Suprapubic skin (tissue), 4 donors: ENCODE data around the gene CDC42BPA. TPM values are rescaled to one million over a fixed set of nuclear protein-coding genes. Genes with fewer than 3 reads are reported as not detected.

Experiments
- DNase-seq, 2 donors: peaks; one replicate each; pipeline ENCODE4 v3.0.0-alpha.2; 2019; ENCODE audit warnings: low spot score in 2 of 2
- H3K27ac ChIP-seq: fragments of 200-600 bp; sonication (generic); one replicate; pipeline ENCODE4 v1.5.1; 2019
- H3K27me3 ChIP-seq: fragments of 200-600 bp; sonication (generic); one replicate; pipeline ENCODE4 v1.5.1; 2019
- H3K36me3 ChIP-seq: fragments of 200-600 bp; sonication (generic); one replicate; pipeline ENCODE4 v1.5.1; 2019
- H3K4me1 ChIP-seq: fragments of 200-600 bp; sonication (generic); one replicate; pipeline ENCODE4 v1.5.1; 2019
- H3K4me3 ChIP-seq: fragments of 200-600 bp; sonication (generic); one replicate; pipeline ENCODE4 v1.5.1; 2019; ENCODE audit warnings: mild to moderate bottlenecking
- H3K9me3 ChIP-seq: fragments of 200-600 bp; sonication (generic); one replicate; pipeline ENCODE4 v1.5.1; 2019
- EP300 ChIP-seq: sonication (generic); formaldehyde crosslinking; IDR thresholded peaks from one replicate; pipeline ENCODE4 v1.6.1; 2017; ENCODE audit warnings: antibody characterized with exemption
- POLR2A ChIP-seq, 2 donors: fragments of 450-650 bp; IDR thresholded peaks; one replicate each; pipeline ENCODE4 v1.6.1; 2017; ENCODE audit warnings: antibody characterized with exemption in 2 of 2, mild to moderate bottlenecking in 2 of 2, moderate library complexity in 2 of 2
- POLR2AphosphoS5 ChIP-seq, 3 donors: sonication (generic); formaldehyde crosslinking; IDR thresholded peaks; one replicate each; pipeline ENCODE4 v1.6.1; 2017; ENCODE audit warnings: antibody characterized with exemption in 3 of 3
- WGBS: methylation state at CpG from one replicate; pipeline ENCODE4 v1.1.5; 2018; 5-methylcytosine and 5-hydroxymethylcytosine counted together
- total RNA-seq, 4 donors: library from RNA; depleted of rRNA; stranded (reverse); fragments of >200 nt; gene quantifications; one replicate each; pipeline ENCODE4 v1.1.0, GENCODE V29; 2016
- TF ChIP-seq, protein P1 (sequence below), 2 donors: fragments of 200-600 bp in 1 of 2; fragments of 450-650 bp in 1 of 2; sonication (generic) in 1 of 2; IDR thresholded peaks; one replicate each; pipeline ENCODE4 v1.5.1; 2016 to 2019; ENCODE audit warnings: antibody characterized with exemption in 2 of 2, mild to moderate bottlenecking in 1 of 2, moderate library complexity in 1 of 2

Gene CDC42BPA
- total RNA-seq, 4 donors from 2014 or later, result 12.2 to 54.6 (median 14.9) TPM

GRCh38 chr1:227192163-227192562 lies 126.1 kb downstream of the CDC42BPA start:
- no peak overlapping the region for H3K27ac ChIP-seq
- TF ChIP-seq EP300, result no peak
- no peak for TF ChIP-seq POLR2AphosphoS5 (IDR thresholded peaks at IDR 0.05)
- TF ChIP-seq POLR2A (IDR thresholded peaks at IDR 0.05), result no peak
- H3K4me3 ChIP-seq, result no peak overlapping the region
- WGBS, result 57% methylated on average over 2 of the region's 2 CpGs
- no peaks in the 10 kb centered on the region for H3K36me3 ChIP-seq
- peaks cover 3% of the 10 kb centered on the region for H3K4me1 ChIP-seq
- no peaks in the 10 kb centered on the region for H3K27me3 ChIP-seq
- no peak for DNase-seq
- no peaks in the 10 kb centered on the region for H3K9me3 ChIP-seq

DNA sequence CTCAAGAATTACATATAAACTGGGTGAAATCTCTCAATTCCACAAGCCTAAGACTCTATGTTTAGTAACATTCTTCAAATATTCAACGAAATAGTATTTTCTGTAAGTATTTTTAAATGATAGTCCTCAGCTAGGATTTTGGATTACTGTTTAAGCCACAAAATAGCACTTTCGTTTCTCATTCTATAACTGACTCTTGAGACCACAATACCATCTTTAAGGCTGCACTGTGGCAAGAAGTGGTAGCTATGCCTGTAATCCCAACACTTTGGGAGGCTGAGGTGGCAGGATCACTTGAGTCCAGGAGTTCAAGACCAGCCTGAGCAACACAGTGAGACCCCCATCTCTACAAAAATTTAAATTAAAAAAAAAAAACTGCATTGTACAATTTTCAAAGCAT lies 126.7 kb downstream of the CDC42BPA start:
- 67% methylated on average over 2 of the region's 2 CpGs for WGBS
- TF ChIP-seq, protein P1, sequence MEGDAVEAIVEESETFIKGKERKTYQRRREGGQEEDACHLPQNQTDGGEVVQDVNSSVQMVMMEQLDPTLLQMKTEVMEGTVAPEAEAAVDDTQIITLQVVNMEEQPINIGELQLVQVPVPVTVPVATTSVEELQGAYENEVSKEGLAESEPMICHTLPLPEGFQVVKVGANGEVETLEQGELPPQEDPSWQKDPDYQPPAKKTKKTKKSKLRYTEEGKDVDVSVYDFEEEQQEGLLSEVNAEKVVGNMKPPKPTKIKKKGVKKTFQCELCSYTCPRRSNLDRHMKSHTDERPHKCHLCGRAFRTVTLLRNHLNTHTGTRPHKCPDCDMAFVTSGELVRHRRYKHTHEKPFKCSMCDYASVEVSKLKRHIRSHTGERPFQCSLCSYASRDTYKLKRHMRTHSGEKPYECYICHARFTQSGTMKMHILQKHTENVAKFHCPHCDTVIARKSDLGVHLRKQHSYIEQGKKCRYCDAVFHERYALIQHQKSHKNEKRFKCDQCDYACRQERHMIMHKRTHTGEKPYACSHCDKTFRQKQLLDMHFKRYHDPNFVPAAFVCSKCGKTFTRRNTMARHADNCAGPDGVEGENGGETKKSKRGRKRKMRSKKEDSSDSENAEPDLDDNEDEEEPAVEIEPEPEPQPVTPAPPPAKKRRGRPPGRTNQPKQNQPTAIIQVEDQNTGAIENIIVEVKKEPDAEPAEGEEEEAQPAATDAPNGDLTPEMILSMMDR (IDR thresholded peaks at IDR 0.05), result no peak
- TF ChIP-seq EP300 (no peak), POLR2A (IDR thresholded peaks at IDR 0.05) (no peak), POLR2AphosphoS5 (IDR thresholded peaks at IDR 0.05) (no peak)
- H3K4me3 ChIP-seq, result no peak overlapping the region

DNA sequence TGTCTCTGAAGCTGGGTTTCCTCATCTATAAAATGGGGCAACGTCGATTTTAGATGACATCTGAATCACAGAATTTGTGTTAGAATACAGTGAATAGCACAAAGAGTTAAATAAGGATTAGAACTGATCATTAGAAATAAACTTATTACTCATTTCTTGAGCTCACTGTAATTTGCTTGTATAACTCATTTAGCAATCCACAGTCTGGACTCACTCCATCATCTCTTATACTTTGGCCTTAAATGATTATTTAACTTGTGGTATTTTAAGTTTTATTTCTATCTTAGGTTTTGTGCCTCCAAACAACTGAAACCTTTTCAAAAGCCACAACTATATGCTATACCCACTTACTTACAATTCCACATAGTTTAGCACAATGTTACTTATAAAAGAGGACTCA lies 128.0 kb downstream of the CDC42BPA start:
- H3K4me3 ChIP-seq, result no peak overlapping the region
- no peak for DNase-seq
- H3K36me3 ChIP-seq, result no peaks in the 10 kb centered on the region
- TF ChIP-seq EP300 (no peak), POLR2A (IDR thresholded peaks at IDR 0.05) (no peak), POLR2AphosphoS5 (IDR thresholded peaks at IDR 0.05) (no peak)
- TF ChIP-seq, protein P1 (IDR thresholded peaks at IDR 0.05), result no peak
- 100% methylated on average over 2 of the region's 2 CpGs for WGBS
- peaks cover 3% of the 10 kb centered on the region for H3K4me1 ChIP-seq
- H3K9me3 ChIP-seq, result no peaks in the 10 kb centered on the region
- H3K27me3 ChIP-seq, result no peaks in the 10 kb centered on the region
- H3K27ac ChIP-seq, result no peak overlapping the region

More for the DNA sequence above, 126.7 kb downstream of the CDC42BPA start:
- Histone ChIP-seq H3K4me1 (peaks cover 3% of the 10 kb centered on the region), H3K27ac (no peak overlapping the region), H3K27me3 (no peaks in the 10 kb centered on the region), H3K36me3 (no peaks in the 10 kb centered on the region), H3K9me3 (no peaks in the 10 kb centered on the region)
- DNase-seq, result no peak

DNA sequence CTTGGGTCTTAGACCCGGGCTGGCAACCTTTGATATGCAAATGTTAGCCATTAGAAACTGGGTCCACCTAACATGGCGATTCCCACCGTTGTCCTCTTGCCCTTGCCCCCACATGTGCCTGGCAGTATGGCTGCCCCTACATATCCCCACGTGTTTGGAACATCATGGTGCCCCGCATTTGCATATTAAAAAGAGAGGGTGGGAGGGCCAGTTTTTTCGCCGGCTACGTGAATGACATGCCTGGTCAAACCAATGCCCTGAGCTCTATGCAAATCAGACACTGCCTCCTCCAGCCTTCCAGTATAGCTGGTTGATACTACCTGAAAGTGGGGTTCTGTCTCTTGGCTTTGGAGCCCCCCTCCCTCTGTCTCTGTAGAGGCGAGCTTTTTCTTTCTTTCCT lies 133.0 kb downstream of the CDC42BPA start:
- TF ChIP-seq EP300 (no peak), POLR2A (IDR thresholded peaks at IDR 0.05) (no peak), POLR2AphosphoS5 (IDR thresholded peaks at IDR 0.05) (no peak)
- TF ChIP-seq, protein P1 (IDR thresholded peaks at IDR 0.05), result no peak
- 82% methylated on average over 9 of the region's 9 CpGs for whole genome bisulfite sequencing
- no peak for DNase-seq
- H3K4me1 ChIP-seq, result no peaks in the 10 kb centered on the region
- H3K36me3 ChIP-seq, result no peaks in the 10 kb centered on the region
- H3K4me3 ChIP-seq, result no peak overlapping the region
- H3K27ac ChIP-seq, result no peak overlapping the region
- H3K9me3 ChIP-seq, result no peaks in the 10 kb centered on the region
- no peaks in the 10 kb centered on the region for H3K27me3 ChIP-seq

GRCh38 chr1:227182012-227182411 lies 136.3 kb downstream of the CDC42BPA start:
- Histone ChIP-seq H3K4me3 (no peak overlapping the region), H3K9me3 (no peaks in the 10 kb centered on the region), H3K4me1 (no peaks in the 10 kb centered on the region), H3K27me3 (no peaks in the 10 kb centered on the region), H3K27ac (no peak overlapping the region), H3K36me3 (no peaks in the 10 kb centered on the region)
- WGBS, result 96% methylated on average over 3 of the region's 3 CpGs
- no peak for DNase-seq
- TF ChIP-seq, protein P1 (IDR thresholded peaks at IDR 0.05), result no peak
- TF ChIP-seq POLR2AphosphoS5 (IDR thresholded peaks at IDR 0.05) (no peak), POLR2A (IDR thresholded peaks at IDR 0.05) (no peak), EP300 (no peak)

GRCh38 chr1:227175611-227176010 lies 142.7 kb downstream of the CDC42BPA start:
- no peaks in the 10 kb centered on the region for H3K27me3 ChIP-seq
- DNase-seq, result no peak
- no peaks in the 10 kb centered on the region for H3K9me3 ChIP-seq
- H3K4me3 ChIP-seq, result no peak overlapping the region
- WGBS, result 94% methylated on average over 4 of the region's 4 CpGs
- TF ChIP-seq POLR2AphosphoS5 (IDR thresholded peaks at IDR 0.05), result no peak
- TF ChIP-seq EP300, result no peak
- TF ChIP-seq, protein P1 (IDR thresholded peaks at IDR 0.05), result no peak
- no peak for TF ChIP-seq POLR2A (IDR thresholded peaks at IDR 0.05)
- H3K27ac ChIP-seq, result no peak overlapping the region
- H3K36me3 ChIP-seq, result no peaks in the 10 kb centered on the region
- H3K4me1 ChIP-seq, result no peaks in the 10 kb centered on the region
